Subcutaneous abdominal adipose tissue (tissue), 5 donors: ENCODE data around the gene KRTDAP.

Experiments
- H3K27ac ChIP-seq: one replicate; pipeline ENCODE4 v1.7.0; 2013; ENCODE audit warnings: low read depth, mild to moderate bottlenecking, inconsistent platforms, low read length, moderate library complexity
- H3K27me3 ChIP-seq, 5 donors: one replicate each; pipeline ENCODE4 v1.7.0; 2013; ENCODE audit warnings: low read length in 5 of 5, inconsistent platforms in 1 of 5; ENCODE audit not compliant: control insufficient read depth in 5 of 5, insufficient read depth in 4 of 5
- H3K36me3 ChIP-seq, 5 donors: one replicate each; pipeline ENCODE4 v1.7.0; 2013; ENCODE audit warnings: low read length in 5 of 5; ENCODE audit not compliant: control insufficient read depth in 5 of 5, insufficient read depth in 5 of 5
- H3K4me1 ChIP-seq, 5 donors: one replicate each; pipeline ENCODE4 v1.7.0; 2013; ENCODE audit warnings: low read length in 5 of 5, mild to moderate bottlenecking in 3 of 5, moderate library complexity in 1 of 5; ENCODE audit not compliant: control insufficient read depth in 5 of 5, insufficient read depth in 5 of 5
- H3K4me3 ChIP-seq, 5 donors: one replicate each; pipeline ENCODE4 v1.7.0; 2013; ENCODE audit warnings: low read length in 5 of 5, low read depth in 1 of 5
- H3K9ac ChIP-seq, 5 donors: one replicate each; pipeline ENCODE4 v1.7.0; 2013; ENCODE audit warnings: low read length in 5 of 5, mild to moderate bottlenecking in 4 of 5, moderate library complexity in 3 of 5
- H3K9me3 ChIP-seq, 5 donors: one replicate each; pipeline ENCODE4 v1.7.0; 2013; ENCODE audit warnings: low read length in 5 of 5; ENCODE audit not compliant: control insufficient read depth in 5 of 5
- donor health status: healthy.
- donor health status: healthy.
- donor health status: healthy.
- donor health status: healthy.
- donor health status: healthy.

Gene KRTDAP

GRCh38 chr19:35445826-35446593 lies 44.3 kb downstream of the KRTDAP start:
- no peaks in the 10 kb centered on the region for H3K36me3 ChIP-seq

DNA sequence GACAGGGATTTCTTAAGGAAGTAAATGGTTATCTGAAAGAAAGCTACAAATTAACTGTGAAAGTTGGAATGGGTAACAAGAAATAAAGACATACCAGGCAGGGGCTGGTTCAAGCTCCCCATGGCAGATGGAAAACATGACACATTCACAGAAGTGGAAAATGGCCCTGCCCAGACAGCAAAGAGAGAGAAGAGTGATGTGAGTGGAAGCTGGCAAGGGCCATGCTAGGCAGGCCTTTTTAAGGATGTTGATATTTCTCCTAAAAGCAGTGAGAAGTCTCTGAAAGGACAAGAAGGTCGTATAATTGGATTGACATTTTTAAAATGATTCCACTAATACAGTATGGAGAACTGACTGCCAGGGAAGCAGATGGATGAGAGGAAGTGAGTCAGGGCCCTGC lies 45.5 kb downstream of the KRTDAP start:
- no peaks in the 10 kb centered on the region for H3K9me3 ChIP-seq
- peaks cover 7 to 40% (median 28%) of the 10 kb centered on the region in 5 donors for H3K4me1 ChIP-seq
- H3K9ac ChIP-seq: no peak overlapping the region
- peaks cover 0 to 3% (median 0%) of the 10 kb centered on the region in 5 donors for H3K27me3 ChIP-seq
- H3K4me3 ChIP-seq: no peak overlapping the region
- H3K27ac ChIP-seq: no peak overlapping the region
- H3K36me3 ChIP-seq: no peaks in the 10 kb centered on the region

More at GRCh38 chr19:35445826-35446593, 44.3 kb downstream of the KRTDAP start:
- Histone ChIP-seq H3K9ac (no peak overlapping the region), H3K4me3 (no peak overlapping the region), H3K27ac (no peak overlapping the region), H3K4me1 (peaks cover 7 to 47% (median 34%) of the 10 kb centered on the region in 5 donors), H3K27me3 (peaks cover 0 to 3% (median 0%) of the 10 kb centered on the region in 5 donors), H3K9me3 (no peaks in the 10 kb centered on the region)

GRCh38 chr19:35442091-35442490 lies 48.2 kb downstream of the KRTDAP start:
- H3K27ac ChIP-seq: no peak overlapping the region
- H3K27me3 ChIP-seq: no peaks in the 10 kb centered on the region
- H3K9ac ChIP-seq: no peak overlapping the region
- no peaks in the 10 kb centered on the region for H3K36me3 ChIP-seq
- peaks cover 3 to 28% (median 13%) of the 10 kb centered on the region in 5 donors for H3K4me1 ChIP-seq
- no peak overlapping the region for H3K4me3 ChIP-seq
- H3K9me3 ChIP-seq: no peaks in the 10 kb centered on the region

DNA sequence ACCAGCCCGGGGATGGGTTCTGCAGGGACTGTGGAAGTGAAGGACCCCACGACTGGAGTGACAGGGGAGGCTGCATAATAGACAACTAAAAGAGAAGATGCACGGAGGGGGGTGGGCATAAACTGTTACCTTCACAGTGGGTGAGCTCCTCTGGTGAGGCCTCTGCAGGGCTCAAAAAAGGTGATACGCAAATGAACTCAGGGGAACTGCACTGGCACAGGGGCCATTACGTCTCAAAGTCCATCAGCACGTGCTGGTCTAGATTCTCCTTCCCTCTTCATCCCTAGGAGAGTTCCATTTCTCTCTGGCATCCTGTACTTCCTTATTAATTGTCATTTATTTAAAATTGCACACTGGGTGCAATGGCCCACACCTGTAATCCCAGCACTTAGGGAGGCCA lies 50.3 kb downstream of the KRTDAP start:
- no peaks in the 10 kb centered on the region for H3K9me3 ChIP-seq
- H3K27me3 ChIP-seq: no peaks in the 10 kb centered on the region
- no peak overlapping the region for H3K4me3 ChIP-seq
- no peak overlapping the region for H3K27ac ChIP-seq
- no peaks in the 10 kb centered on the region for H3K36me3 ChIP-seq
- peaks cover 11 to 34% (median 32%) of the 10 kb centered on the region in 5 donors for H3K4me1 ChIP-seq
- H3K9ac ChIP-seq: no peak overlapping the region

- H3K36me3 ChIP-seq: no peaks in the 10 kb centered on the region
- no peaks in the 10 kb centered on the region for H3K27me3 ChIP-seq
- no peaks in the 10 kb centered on the region for H3K9me3 ChIP-seq
- no peak overlapping the region for H3K27ac ChIP-seq
- no peak overlapping the region for H3K4me3 ChIP-seq
- H3K9ac ChIP-seq: no peak overlapping the region
- peaks cover 17 to 48% (median 46%) of the 10 kb centered on the region in 5 donors for H3K4me1 ChIP-seq
Measured at GRCh38 chr19:35438527-35438926, 51.7 kb downstream of the KRTDAP start.

DNA sequence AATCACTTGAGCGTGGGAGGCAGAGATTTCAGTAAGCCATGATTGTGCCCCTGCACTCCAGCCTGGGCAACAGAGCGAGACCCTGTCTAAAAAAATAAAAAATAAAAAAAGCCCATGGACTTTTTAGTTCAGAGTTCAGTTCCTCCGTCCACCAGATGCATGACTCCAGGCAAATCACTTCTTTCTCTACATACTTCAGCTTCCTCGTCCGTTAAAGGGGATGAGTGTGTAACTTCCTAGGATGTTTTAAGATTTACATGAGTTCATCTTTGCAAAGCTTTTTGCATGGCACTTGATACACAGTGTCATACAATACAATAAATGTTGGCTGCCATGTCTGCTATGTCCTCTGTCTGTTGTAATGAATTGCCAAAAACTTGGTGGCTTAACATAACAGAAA lies 52.2 kb downstream of the KRTDAP start:
- Histone ChIP-seq H3K36me3 (no peaks in the 10 kb centered on the region), H3K4me1 (peaks cover 17 to 50% (median 47%) of the 10 kb centered on the region in 5 donors), H3K4me3 (no peak overlapping the region), H3K27me3 (no peaks in the 10 kb centered on the region), H3K9me3 (no peaks in the 10 kb centered on the region), H3K9ac (no peak overlapping the region), H3K27ac (no peak overlapping the region)

- Histone ChIP-seq H3K4me1 (peaks cover 17 to 50% (median 47%) of the 10 kb centered on the region in 5 donors), H3K9ac (peak overlapping the region in 3 of 5 donors; percentile 29 to 49 (median 41))
Measured at GRCh38 chr19:35437406-35437951, 52.8 kb downstream of the KRTDAP start.

More at GRCh38 chr19:35437406-35437951, 52.8 kb downstream of the KRTDAP start:
- H3K9me3 ChIP-seq: no peaks in the 10 kb centered on the region
- H3K27ac ChIP-seq: peak overlapping the region; percentile 67
- H3K4me3 ChIP-seq: peak overlapping the region in 3 of 5 donors; percentile 47 to 60 (median 59)
- H3K27me3 ChIP-seq: no peaks in the 10 kb centered on the region
- H3K36me3 ChIP-seq: no peaks in the 10 kb centered on the region
